Omental fat pad (tissue), 4 donors: Measurements from ENCODE around the gene FBXO31. TPM values are rescaled to one million over a fixed set of nuclear protein-coding genes. Genes with fewer than 3 reads are reported as not detected.

Experiments used
- ATAC-seq: fragments of 150-250 bp; one replicate; pipeline ENCODE4 v1.9.1; 2016; ENCODE audit warnings: mild to moderate bottlenecking, moderate library complexity; ENCODE audit not compliant: low FRiP score
- DNase-seq: peaks from one replicate; pipeline ENCODE4 v3.0.0-alpha.2; 2019; ENCODE audit warnings: low spot score
- total RNA-seq, 4 donors: library from RNA; depleted of rRNA; stranded (reverse); fragments of >200 nt; gene quantifications; one replicate each; pipeline ENCODE4 v1.1.0, GENCODE V29; 2016
- TF ChIP-seq, protein P1 (sequence below), 3 donors: fragments of 450-650 bp; IDR thresholded peaks; one replicate each; pipeline ENCODE4 v1.5.1; 2016 to 2017; ENCODE audit warnings: antibody characterized with exemption in 3 of 3, mild to moderate bottlenecking in 3 of 3, moderate library complexity in 2 of 3

The FBXO31 gene
- total RNA-seq, 4 donors from 2014 or later, result 32.8 to 187 (median 61.9) TPM

- ATAC-seq, result no peak
- TF ChIP-seq, protein P1, sequence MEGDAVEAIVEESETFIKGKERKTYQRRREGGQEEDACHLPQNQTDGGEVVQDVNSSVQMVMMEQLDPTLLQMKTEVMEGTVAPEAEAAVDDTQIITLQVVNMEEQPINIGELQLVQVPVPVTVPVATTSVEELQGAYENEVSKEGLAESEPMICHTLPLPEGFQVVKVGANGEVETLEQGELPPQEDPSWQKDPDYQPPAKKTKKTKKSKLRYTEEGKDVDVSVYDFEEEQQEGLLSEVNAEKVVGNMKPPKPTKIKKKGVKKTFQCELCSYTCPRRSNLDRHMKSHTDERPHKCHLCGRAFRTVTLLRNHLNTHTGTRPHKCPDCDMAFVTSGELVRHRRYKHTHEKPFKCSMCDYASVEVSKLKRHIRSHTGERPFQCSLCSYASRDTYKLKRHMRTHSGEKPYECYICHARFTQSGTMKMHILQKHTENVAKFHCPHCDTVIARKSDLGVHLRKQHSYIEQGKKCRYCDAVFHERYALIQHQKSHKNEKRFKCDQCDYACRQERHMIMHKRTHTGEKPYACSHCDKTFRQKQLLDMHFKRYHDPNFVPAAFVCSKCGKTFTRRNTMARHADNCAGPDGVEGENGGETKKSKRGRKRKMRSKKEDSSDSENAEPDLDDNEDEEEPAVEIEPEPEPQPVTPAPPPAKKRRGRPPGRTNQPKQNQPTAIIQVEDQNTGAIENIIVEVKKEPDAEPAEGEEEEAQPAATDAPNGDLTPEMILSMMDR (IDR thresholded peaks at IDR 0.05), result no peak
- no peak for DNase-seq
Observed at GRCh38 chr16:87305505-87306391, 77.8 kb downstream of the FBXO31 start.

DNA sequence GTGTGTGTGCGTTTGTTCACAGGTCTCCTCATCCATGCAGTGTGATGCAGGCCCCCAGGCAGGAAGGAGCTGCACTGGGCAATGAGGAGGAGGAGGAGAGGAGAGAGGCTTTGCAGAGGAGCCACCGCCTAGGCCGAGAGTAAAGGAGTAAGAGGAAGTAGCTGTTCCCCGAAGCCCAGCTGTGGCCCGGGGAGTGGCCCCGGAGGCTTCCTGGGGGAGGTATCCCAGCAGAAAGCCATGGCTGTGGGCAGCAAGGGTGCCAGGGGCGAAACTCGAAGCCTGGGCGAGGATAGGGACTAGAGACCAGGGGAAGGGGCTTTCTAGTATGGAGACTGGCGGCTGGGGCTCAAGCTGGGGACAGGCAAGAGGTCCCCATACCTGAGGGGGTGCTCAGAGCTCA, 78.6 kb downstream of the FBXO31 start:
- ATAC-seq, result no peak
- no peak for DNase-seq
- TF ChIP-seq, protein P1 (IDR thresholded peaks at IDR 0.05), result no peak

DNA sequence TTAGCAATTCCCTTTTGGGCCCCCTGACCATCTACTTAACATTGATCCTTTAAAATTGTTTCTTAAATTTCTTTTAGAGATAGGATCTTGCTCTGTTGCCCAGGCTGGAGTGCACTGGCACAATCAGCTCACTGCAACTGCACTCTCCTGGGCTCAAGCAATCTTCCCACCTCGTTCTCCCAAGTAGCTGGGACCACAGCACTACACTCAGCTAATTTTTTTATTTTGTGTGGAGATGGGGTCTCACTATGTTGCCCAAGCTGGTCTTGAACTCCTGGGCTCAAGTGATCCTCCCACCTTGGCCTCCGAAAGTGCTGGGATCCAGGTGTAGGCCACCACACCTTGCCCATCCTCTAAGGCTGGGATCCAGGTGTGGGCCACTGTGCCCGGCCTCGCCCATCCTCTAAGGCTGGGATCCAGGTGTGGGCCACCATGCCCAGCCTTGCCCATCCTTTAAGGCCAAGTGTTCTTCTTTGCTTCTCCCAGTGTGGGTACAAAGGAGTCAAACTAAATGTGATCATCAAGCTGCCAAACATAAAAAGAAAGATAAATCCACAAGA, 79.5 kb downstream of the FBXO31 start:
- DNase-seq, result no peak
- no peak for ATAC-seq
- TF ChIP-seq, protein P1 (IDR thresholded peaks at IDR 0.05), result no peak

- no peak for DNase-seq
- TF ChIP-seq, protein P1 (IDR thresholded peaks at IDR 0.05), result no peak
Observed at GRCh38 chr16:87303431-87303930, 80.1 kb downstream of the FBXO31 start.

GRCh38 chr16:87298857-87299465, 84.6 kb downstream of the FBXO31 start:
- ATAC-seq (no peak), DNase-seq (no peak)
- TF ChIP-seq, protein P1 (IDR thresholded peaks at IDR 0.05), result no peak

More at GRCh38 chr16:87303431-87303930, 80.1 kb downstream of the FBXO31 start:
- no peak for ATAC-seq

GRCh38 chr16:87297918-87298631, 85.5 kb downstream of the FBXO31 start:
- ATAC-seq, result no peak
- DNase-seq, result no peak

More at GRCh38 chr16:87297918-87298631, 85.5 kb downstream of the FBXO31 start:
- TF ChIP-seq, protein P1 (IDR thresholded peaks at IDR 0.05), result no peak
